Right ventricle myocardium inferior (tissue), 1 donor: ENCODE measurements around the gene C1QTNF8. TPM values are rescaled to one million over a fixed set of nuclear protein-coding genes. Genes with fewer than 3 reads are reported as not detected.

Experiments
- ATAC-seq: fragments of 200-7000 bp; cut with Tn5 transposase; one replicate; pipeline ENCODE4 v1.9.1; 2020; ENCODE audit warnings: mild to moderate bottlenecking, moderate library complexity
- DNase-seq: peaks from one replicate; pipeline ENCODE4 v3.0.0; 2021; ENCODE audit errors: missing footprints
- intact Hi-C: fragments of 100-400 bp; cut with DNase I; formaldehyde crosslinking; loops from one replicate; pipeline ENCODE4 v1.11.0; 2022
- total RNA-seq: library from RNA; stranded (reverse); fragmentation: NEBNext Ultra II Directional; extraction: Animal tissue kit (Norgen Biotek cat#: 25700); gene quantifications from one replicate; pipeline ENCODE4 v1.2.1, GENCODE V29; 2021
- donor health status: DM: no; HTN: yes; CAD: no; lungs with severe emphysema.

The C1QTNF8 gene
- total RNA-seq, 1 donor from 2014 or later, result 0.19 TPM

- no peak for DNase-seq
- ATAC-seq, result no peak
- intact Hi-C loops, result no loop called here
Measured at GRCh38 chr16:1113889-1114526, 18.0 kb upstream of the C1QTNF8 start.

DNA sequence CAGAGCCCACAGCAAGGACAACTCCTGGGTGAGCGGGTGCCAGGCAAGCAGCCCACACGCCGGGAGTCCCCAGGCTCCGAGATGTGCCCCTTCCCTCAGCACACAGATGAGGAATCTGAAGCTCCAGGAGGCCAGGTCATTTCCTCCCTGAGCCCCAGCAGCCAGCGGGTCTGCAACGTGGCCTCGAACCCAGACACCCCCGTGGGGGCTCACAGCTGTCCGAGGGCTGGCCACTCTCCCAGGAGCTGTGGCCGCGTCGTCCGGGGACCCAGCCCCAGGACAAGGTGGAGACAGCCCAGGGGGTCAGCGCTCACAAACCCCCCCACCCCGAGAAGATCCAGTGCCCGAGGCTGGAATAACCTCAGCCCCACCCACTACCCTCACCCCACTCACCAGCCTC lies 17.4 kb upstream of the C1QTNF8 start:
- intact Hi-C loops, result no loop called here
- DNase-seq (no peak), ATAC-seq (no peak)

DNA sequence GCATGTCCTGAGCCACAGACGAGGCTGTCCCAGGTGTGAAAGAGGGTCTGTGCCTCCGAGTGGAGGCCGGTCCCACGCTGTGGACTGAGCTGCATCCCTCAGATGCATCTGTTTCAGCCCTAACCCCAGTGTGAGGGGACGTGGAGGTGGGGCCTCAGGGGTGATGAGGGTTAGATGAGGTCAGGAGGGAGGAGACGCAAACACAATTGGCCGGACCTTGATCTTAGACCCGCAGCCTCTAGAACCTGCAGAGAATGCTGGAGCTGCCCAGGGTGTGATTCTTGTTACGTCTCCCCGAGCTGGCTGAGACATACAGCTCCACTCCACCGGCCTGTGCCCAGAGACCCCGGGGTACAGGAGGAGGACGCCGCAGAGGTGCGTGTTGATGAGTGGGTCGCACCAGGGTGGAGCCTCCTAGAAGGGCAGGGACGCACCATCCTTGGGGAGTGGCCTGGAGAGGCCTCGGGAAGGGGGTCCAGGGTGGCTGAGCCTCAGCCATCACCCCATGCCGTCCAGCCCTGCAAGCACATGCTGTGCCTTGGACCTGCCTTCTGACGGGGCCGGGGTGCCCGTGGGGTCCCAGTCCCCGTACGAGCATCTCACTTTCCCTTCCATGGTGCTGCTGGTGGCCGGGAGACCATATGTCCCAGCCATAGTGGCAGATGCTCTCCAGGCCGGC lies 16.6 kb upstream of the C1QTNF8 start:
- intact Hi-C loops, result no loop called here
- DNase-seq (no peak), ATAC-seq (no peak)

DNA sequence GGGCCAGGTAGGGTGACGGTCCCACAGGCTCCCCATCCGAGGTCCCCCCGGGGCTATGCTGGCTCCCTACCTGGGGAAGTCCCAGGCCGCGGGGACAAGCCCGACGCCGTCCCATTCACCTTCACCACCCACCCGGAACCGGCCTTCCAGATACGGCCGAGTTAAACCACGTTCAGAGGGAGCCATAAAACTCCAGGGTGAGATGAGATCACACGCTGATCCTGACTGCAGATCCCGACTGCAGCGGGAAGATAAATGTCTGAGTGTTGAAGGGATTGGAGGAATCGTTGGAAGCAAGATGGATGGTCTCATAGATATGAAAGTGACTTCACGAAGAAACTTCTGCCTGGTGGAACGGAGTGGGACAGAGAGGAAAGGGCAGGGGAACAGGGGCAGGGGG lies 13.6 kb upstream of the C1QTNF8 start:
- ATAC-seq (no peak), DNase-seq (no peak)
- intact Hi-C loops, result no loop called here

GRCh38 chr16:1108299-1109252 lies 12.5 kb upstream of the C1QTNF8 start:
- DNase-seq (no peak), ATAC-seq (no peak)
- intact Hi-C loops, result no loop called here

- DNase-seq, result no peak
- intact Hi-C loops, result no loop called here
- ATAC-seq, result no peak
Measured at GRCh38 chr16:1107731-1108130, 11.7 kb upstream of the C1QTNF8 start.

DNA sequence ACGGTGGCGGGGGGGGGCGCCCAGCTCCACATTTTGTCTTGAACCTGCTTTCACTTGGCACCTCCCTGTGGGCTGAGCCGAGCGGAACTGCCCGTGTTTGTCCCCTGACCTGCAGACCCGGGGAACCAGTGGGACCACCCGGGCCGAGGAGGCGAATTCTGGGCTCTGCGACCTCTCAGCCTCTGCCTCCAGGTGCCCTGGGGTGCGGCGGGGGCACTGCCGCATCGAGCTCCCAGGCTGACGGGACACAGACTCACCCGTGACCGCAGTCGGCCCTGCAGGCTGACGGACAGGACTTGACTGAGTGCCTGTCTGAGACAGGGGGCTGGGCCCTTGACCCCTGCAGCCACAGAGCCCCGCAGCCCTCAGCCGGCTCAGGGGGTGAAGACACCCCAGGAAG lies 11.1 kb upstream of the C1QTNF8 start:
- intact Hi-C loops, result no loop called here
- ATAC-seq (no peak), DNase-seq (no peak)

DNA sequence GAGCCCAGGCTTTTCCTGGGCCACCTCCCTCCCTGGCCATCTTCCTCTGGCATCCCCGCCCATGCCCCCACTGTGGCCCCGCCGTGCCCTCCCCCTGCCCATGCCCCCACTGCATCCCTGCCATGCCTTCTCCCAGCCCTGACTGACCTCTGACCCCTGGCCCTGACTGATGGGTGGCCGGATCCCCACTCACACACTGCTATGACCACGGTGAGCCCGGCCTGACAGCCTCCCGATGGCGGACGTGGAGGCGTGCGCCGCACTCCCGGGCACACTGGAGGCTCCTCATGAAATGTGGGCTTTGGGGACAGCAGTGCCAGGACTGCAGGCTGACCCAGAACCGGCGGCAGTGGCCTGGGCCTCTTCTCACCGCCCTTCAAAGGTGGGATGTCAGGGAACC lies 10.6 kb upstream of the C1QTNF8 start:
- ATAC-seq, result no peak
- DNase-seq, result no peak
- intact Hi-C loops, result loop anchor here (1.0 kb wide), 1 partner anchor 88 kb away; no protein-coding TSS in a partner anchor

- intact Hi-C loops, result loop anchor here (1.0 kb wide), 1 partner anchor 88 kb away; no protein-coding TSS in a partner anchor
- ATAC-seq, result peak; percentile 71
- DNase-seq, result no peak
Measured at GRCh38 chr16:1105888-1106620, 10.0 kb upstream of the C1QTNF8 start.

DNA sequence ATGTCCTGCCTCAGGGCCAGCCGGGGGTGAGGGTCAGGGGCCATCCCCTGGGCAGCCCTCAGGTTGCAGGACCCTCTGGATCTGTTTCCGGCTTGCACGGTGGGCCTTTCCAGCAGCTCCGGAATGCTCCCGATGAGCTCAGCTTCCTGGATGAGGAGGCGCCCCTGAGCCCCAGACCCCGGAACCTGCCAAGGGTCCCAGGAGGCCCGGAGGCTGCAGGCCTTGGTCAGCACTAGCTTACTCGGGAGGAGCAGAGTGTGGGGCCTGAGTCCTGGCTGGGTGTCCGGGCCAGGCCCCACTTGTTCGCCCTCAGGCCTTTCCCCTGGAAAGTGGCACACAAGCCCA lies 7.6 kb upstream of the C1QTNF8 start:
- intact Hi-C loops, result loop anchor here (2.0 kb wide), 2 partner anchors 47 to 291 kb away; no protein-coding TSS in a partner anchor
- DNase-seq, result no peak
- no peak for ATAC-seq

DNA sequence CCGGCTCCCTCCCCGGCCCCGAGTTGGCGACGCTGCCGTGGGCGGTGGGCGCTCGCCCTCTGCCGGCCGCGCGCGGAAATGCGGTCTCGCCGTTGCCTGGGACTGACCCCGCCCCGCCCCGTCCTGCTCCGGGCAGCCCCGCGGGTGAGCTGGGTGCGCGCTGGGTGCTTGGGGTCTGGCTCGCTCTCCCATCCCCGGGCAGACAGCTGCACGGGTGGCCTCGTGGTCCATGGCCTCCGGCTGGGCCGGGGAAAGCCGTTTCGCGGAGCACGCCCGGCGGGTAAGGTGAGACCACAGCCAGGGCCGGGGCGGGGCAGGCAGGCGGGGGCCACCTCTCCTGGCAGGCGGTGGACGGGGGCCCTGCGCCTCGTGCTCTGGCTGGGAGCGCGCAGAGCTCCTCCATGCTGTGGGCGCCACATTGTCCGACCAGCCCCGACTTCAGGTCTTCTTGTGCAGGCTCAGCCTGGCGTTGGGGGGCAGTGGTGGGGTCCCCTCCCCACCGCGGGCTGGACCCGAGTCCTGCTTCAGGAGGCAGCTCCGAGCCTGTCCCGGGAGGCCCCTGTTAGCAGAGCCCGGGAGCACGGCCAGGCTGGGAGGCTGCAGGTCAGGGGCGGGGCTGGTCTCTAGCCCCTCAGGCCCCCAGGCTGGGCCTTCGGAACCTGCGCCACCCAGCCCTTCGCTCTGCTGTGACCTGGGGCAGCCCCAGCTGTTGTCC lies 7.0 kb upstream of the C1QTNF8 start:
- peak; percentile 79 for DNase-seq
- peak; percentile 41 for ATAC-seq
- intact Hi-C loops, result loop anchor here (2.0 kb wide), 2 partner anchors 46 to 290 kb away; no protein-coding TSS in a partner anchor

DNA sequence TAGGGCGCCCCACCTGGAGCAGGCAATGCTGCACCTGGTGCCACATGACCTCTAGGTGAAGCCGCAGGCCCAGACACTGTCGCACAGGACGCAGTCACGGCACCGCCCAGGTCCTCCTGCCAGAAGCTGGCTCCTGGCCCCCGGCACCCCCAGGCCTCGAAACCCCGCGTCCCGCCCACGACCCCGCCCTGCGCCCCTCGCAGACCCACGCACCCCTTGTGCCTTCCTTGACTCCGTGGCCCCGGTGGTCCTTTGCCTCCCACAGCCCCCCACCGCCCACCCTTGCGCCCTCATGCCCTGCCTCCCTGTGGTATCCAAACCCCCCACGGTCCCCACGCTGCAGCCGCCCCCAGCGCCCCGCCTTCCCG lies 6.3 kb upstream of the C1QTNF8 start:
- no peak for ATAC-seq
- no peak for DNase-seq
- intact Hi-C loops, result loop anchor here (2.0 kb wide), 2 partner anchors 46 to 290 kb away; no protein-coding TSS in a partner anchor

DNA sequence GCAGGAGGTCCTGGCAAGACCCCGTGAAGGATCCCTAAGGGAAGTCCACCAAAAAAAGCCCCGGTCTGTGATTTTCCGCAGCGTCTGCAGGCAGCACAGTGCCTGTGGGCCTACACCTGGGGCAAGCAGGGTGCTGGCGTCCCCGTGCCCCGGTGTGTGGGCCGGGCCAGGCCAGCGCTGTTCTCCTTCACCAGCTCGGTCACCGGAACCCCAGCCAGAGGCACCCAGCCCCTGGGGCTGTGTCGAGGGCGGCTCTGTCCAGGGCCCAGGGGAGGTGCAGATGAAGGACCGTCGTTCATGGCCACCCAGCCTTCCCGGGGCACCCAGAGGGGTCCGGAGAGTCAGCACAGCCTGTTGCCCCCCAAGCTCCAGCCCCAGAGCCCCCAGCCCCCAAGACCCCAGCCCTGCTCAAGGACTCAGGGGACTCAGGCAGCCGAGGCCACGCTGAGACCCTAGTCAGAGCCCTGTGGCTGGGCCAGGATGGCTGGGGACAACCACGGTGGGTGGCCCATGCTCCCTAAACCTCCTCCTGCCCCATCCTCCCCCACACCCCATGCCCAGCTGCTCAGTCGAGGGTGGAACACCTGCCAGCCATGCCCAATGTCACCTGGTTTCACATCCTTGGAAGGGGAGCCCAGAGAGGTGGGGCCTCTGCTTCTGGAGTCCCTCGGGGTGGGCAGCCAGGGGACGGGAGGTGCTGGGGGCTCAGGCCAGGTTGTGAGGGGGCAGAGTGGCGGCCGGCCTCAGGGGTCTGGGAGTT lies 5.7 kb upstream of the C1QTNF8 start:
- no peak for ATAC-seq
- intact Hi-C loops, result loop anchor here (2.0 kb wide), 2 partner anchors 45 to 289 kb away; no protein-coding TSS in a partner anchor
- no peak for DNase-seq

GRCh38 chr16:1101133-1101532 lies 5.1 kb upstream of the C1QTNF8 start:
- intact Hi-C loops, result no loop called here
- ATAC-seq, result no peak
- no peak for DNase-seq

DNA sequence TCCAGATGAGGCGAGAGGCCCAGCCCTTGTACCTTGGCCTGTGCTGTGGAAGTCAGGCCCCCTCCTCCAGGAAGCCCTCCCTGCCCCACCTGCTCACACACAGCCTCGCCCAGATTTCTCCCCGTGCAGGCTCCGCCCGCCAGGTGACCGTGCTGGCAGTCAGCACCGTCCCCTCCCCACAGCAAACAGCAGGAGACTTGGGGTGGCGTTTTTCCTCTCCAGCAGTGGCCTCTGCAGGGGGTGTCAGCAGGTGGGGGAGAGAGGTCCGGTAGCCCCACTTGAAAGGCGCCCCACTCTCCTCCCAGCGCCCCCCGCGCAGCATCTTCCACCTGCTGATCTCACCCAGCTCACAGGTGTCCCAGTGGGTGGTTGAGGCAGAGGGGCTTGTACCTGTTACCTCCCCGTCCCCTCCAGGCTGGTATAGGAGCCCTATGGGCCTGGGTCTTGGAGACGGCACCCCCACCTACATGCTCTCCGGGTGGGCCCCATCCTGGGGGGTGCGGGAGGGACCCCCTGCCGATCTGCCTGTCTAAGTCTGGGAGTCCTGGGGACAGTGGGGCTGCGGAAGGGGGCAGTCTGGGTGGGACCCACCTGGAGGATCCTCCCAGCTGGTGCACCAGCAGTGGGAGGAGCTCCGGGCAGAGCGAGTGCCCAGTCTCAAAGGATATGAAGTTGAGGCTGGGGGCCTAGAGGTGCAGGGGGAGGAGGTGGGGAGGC lies 4.2 kb upstream of the C1QTNF8 start:
- no peak for DNase-seq

GRCh38 chr16:1099189-1100083 lies 3.4 kb upstream of the C1QTNF8 start:
- intact Hi-C loops, result no loop called here
- ATAC-seq (no peak), DNase-seq (no peak)

More for the DNA sequence above, 4.2 kb upstream of the C1QTNF8 start:
- intact Hi-C loops, result no loop called here
- no peak for ATAC-seq
